HG03565 (cell line): ENCODE data around the gene TOX2.

ENCODE experiments used
- ATAC-seq: cut with Tn5 transposase; IDR thresholded peaks from one replicate; pipeline ENCODE4 v1.9.1; 2021; ENCODE audit warnings: mild to moderate bottlenecking, moderate library complexity; ENCODE audit not compliant: unreplicated experiment

The TOX2 gene

GRCh38 chr20:44092551-44093248 is 178.0 kb downstream of the TOX2 start:
- ATAC-seq: no peak

GRCh38 chr20:44093249-44093582 is 178.6 kb downstream of the TOX2 start:
- ATAC-seq: no peak

DNA sequence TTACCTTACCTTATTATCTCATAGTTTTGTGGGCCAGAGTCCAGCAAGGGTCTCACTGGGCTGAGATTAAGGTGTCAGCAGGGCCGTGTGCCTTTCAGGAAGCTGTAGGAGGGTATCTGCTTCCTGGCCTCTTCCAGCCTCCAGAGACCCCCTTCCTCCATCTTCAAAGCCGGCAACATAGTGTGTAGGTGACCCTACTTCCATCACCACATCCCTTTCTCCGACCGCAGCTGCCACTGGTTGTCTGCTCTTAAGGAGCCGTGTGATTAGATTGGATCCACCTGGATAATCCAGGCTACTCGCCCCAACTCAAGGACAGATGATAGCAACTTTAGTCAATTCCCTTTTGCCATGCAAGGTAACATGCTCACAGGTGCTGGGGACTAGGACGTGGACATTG is 181.2 kb downstream of the TOX2 start:
- no peak for ATAC-seq

GRCh38 chr20:44097521-44098255 is 183.0 kb downstream of the TOX2 start:
- no peak for ATAC-seq

DNA sequence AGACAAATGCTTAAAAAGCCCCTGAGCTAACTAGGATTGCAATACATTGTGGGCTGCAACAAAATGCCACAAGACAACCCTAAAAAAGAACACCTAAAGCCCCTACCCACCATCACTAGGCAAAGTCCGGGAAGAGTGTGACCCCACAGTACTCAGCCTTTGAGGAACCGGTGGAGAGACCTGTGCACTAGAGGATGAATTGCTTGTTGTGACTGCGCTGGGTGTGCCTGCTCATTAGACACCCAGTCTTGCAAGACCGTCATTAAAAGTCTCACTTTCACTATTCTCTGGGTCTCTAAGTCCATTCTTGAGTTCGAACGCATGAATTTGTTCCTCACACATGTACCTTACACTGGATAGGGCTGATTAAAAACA is 183.6 kb downstream of the TOX2 start:
- no peak for ATAC-seq

DNA sequence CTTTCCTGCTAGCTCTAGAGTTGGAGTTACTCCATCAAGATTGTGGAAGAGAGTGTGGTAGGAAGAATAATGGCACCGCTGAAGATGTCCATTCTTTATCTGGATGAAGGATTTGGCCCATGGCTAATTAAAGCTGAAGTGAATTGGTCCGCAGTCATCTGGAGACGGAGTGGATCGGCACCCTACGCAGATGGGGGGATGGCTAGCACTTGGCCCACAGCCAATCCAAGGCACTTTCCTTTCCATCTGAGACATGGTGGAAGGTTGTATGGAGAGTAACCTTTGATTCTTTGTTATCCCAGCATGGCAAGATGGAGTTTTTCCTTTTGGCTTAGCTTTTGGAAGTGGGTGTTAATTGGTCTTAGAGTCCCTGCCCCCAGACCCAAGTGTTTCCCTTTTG is 184.0 kb downstream of the TOX2 start:
- no peak for ATAC-seq

DNA sequence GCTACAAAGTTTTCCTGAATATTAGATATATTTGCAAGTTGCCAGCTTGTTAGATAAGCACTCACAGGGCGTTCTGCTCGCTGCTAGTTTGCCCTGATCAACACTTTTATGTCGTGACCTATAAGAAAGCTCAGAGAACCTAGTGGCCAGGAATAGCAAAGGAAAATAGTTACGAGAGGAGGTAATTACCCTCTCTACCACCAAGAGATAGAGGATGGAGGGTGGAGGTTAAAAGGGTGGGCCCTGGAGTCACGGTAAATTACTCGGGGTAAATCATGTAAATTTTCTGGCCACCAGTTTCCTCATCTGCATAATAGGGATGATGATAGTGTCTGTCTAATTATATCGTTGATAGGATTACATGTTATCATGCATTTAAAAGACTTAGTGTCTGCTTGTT is 185.2 kb downstream of the TOX2 start:
- ATAC-seq: no peak

GRCh38 chr20:44102582-44102981 is 187.9 kb downstream of the TOX2 start:
- ATAC-seq: no peak

DNA sequence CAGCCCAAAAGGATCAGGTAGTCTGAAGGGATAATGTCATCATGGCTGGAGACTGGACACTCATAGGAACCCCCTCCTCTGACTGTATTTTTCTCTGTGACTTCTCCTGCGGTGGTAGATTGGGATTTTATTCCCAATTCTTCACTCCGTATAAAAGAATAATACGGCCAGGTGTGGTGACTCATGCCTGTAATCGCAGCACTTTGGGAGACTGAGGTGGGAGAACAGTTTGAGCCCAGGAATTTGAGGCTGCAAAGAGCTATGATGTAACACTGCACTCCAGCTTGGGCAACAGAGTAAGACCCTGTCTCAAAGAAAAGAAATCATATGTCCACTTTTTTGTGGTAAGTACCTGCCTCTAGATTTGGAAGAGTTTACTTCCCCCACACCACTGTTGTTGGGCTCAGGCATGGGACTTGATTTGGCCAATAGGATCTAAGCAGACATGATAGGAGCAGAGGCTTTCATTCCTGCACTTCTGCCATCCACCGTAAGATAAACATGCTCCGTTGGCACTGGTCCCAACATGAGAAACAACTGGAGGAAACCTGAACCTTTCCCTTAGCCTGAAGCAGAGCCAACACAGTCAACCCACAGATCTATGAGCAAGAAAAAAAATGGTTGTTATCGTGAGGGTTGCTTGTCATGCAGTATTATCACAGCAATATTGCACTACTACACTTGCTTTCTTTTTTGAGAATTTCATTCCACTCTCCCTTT is 190.3 kb downstream of the TOX2 start:
- no peak for ATAC-seq

- no peak for ATAC-seq
These were observed 192.0 kb downstream of the TOX2 start for GRCh38 chr20:44106615-44107014.

- ATAC-seq: no peak
These were observed 195.3 kb downstream of the TOX2 start for GRCh38 chr20:44109951-44110361.

- ATAC-seq: no peak
These were observed 196.3 kb downstream of the TOX2 start for GRCh38 chr20:44110816-44111568.

DNA sequence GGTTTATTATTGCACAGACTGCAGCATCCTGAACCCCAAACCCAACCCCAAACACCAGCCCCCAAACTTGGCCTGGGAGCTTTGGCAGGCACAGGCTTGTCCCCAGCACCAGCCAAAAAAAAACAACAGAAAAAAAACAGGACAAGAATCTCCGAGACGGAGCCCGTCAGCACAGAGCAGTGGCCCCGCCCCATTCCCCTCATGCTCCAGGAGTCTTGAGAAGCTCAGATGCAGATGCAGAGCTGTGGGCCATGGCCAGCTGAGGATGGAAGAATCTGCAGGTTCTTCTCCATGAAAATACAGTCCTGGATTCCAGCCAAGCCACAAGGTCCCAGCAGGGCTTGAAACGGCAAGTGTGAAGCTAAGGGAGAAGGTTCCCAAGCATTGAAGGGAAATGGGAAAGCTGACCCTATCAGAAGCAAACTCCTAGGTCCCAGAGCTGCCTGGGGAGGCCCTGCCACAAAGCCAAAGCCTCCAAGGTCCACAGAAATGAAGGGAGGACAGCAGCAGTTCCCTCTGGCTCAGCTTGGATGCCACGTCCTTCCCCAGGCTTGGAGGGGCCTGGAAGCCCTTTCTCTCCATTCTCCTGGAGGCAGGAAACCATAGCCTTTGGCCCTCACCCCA is 197.2 kb downstream of the TOX2 start:
- ATAC-seq: no peak

- ATAC-seq: no peak
These were observed 197.8 kb downstream of the TOX2 start for GRCh38 chr20:44112456-44112855.

DNA sequence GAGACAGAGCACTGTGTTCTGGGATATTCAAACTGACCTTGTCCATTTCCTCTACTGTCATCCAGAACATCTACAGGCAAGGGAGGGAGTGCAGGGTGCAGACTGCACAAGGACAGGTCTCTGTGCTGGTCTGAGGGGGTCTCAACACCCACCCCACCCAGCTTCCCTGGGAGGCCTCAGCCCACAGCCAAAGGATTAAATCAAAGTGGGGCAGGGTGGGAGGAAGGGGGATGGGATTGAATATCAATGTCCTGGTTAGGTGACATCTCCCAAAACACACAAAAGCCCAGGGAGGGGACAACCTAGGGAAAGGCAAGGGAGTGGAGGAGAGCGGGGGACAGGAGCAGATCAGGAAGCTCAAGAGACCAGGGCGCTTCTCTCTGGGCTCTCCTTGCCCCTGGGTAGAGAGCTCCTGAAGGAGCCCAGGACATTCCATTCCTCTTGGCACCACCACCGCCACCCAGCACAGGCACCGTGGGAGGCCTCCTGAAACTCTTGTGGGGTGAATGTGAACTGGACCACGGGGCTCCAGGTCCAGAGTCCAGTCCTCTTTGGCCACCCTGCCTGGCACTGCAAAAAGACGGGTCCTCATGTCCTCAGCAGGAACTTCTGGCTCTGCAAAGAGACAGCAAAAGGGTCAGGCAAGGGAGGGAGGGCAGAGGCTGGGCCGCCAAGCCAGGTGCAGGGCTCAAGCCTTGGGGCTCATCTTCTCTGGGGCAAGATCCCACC is 198.4 kb downstream of the TOX2 start:
- no peak for ATAC-seq

DNA sequence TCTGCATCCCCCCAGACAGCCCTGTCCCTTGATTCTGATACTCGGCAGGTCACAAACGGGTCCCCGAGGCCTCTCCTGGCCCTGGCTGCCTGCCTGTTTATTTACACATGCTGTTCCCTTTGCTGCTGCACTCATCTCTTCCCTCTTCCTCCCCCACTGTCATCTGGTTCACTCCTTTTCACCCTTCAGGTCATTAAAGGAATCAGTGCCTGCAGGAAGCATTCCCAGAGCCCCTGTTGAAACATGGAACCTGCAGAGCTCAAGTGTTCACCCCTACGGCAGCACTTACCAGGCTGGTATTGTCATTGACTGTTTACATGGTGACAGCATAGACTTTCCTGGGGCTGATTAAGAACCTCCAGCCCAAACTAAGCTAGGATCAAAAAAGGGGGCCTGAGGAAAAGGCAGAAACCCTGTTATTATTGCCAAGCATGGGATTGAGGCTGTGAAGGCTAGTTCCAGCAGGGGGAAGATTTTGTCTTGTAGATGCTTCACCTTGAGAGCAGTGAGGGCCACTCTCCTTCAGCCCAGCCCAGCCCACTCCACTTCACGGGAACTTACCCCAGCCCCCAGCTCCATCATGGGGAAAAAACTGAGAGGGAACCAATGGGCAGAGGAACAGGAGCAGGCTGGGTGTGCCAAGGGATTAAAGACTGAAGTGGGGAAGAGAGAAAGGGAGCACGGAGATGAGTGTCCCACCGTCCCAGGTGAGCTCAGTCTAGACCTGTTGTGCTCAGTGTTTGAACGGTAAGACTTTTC is 199.1 kb downstream of the TOX2 start:
- ATAC-seq: no peak

DNA sequence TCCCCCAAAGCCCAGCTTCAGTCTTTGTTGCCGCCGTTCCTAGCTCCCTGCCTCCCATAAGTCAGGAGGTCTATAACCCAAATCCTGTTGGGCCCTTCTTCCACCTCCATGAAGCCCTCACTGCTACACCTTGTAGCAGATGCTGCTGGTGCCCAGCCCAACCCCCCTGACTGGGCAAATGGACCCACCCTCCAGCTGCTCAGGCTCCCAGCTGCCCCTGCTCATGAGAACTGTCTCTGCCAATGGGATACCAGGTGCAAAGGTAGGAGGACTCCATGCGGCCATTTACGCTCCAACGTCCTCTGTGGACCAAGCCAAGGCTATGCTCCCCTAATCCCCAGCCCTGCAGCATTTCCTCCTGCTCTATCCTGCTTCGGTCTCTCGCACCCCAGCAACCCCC is 200.5 kb downstream of the TOX2 start:
- no peak for ATAC-seq

- no peak for ATAC-seq
These were observed 201.4 kb downstream of the TOX2 start for GRCh38 chr20:44115762-44116644.
